Hematopoietic multipotent progenitor cell treated with erythropoietin and hydrocortisone succinate and interleukin-3 and kit ligand, for 4 days (in vitro differentiated cells): ENCODE results near the gene AKT2.
"Not testable (repeated sequence)": the region's sequence is repeated elsewhere in the genome, so short reads cannot be mapped to it uniquely, and the experiment has no call there.

Source experiments
- DNase-seq: peaks from one replicate; pipeline ENCODE4 v3.0.0-alpha.2; 2015

The AKT2 gene

GRCh38 chr19:40284501-40285352 lies at the start of gene AKT2:
AKT2 (minus strand) TSS chr19:40285345; CDS start chr19:40265267, 20,078 bp downstream.
- DNase-seq = peak; percentile 68

DNA sequence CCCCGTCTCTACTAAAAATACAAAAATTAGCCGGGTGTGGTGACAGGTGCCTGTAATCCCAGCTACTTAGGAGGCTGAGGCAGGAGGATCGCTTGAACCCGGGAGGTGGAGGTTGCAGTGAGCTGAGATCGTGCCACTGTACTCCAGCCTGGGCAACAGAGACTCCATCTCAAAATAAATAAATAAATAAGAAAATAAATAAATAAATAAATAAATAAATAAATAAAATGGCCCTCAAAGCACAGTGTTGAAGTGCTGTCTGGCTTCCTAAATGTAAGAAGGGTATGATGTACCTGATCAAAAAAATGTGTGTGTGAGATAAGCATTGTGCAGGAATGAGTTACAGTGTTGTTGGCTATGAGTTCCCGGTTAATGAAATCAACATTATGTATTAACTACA lies 47.9 kb upstream of the AKT2 start:
- DNase-seq = not testable (repeated sequence)

- no peak for DNase-seq
Measured at GRCh38 chr19:40332669-40333068, 47.5 kb upstream of the AKT2 start.

DNA sequence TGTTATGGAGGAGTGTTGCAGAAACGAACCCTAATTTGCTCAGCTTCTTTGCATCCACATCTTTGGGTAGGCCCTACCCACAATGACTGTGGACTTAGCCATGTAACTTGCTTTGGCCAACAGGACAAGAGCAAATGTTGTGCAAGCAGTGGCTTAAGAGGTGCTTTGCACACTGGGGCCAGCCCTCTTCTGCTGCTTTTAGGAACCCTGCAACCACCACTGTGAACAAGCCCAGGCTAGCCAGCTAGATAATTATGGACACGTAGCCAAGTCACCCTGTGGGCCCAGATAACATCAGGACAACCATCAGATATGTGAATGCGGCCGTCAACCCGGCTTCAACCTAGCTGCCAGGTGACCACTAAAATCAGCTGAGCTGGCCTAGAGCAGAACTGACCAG lies 45.9 kb upstream of the AKT2 start:
- peak; percentile 62 for DNase-seq

DNA sequence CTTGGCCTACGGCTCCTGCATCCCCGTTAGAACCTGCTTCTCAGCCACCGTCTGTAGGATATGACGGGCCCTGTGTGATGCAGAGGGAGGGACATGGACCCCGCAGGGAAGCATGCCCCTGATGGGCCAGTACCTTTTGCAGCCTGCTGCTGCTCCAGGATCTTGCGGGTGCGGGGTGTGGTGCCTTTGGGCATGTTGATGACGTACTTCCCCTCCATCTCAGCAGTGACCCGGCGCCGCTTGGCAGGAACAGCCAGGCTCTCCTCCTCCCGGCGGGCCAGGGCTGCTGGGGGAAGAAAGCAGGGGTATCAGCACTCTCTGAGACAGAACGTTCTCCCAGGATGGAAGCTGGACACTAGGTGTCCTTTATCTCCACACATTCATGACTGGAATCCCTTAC lies 41.1 kb upstream of the AKT2 start:
- no peak for DNase-seq

DNA sequence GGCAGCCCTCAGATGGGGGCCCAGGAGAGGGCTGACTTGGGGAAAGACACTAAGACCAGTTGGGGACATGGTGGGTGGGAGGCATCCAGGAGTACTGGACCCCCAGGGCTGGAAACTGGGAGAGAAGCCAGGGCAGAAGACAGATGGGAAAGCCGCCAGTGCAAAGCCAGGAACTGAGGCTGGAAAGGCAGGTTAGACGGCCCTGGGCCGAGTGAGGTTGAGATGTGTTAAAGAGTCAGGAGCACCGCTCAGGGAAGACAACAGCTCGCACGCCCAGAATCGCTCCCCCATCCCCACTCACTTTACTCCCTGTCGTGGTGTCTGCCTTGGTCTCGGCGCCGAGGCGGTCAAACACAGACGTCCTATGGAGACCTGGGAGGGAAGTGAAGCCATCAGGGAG lies 38.6 kb upstream of the AKT2 start:
- DNase-seq = no peak

DNA sequence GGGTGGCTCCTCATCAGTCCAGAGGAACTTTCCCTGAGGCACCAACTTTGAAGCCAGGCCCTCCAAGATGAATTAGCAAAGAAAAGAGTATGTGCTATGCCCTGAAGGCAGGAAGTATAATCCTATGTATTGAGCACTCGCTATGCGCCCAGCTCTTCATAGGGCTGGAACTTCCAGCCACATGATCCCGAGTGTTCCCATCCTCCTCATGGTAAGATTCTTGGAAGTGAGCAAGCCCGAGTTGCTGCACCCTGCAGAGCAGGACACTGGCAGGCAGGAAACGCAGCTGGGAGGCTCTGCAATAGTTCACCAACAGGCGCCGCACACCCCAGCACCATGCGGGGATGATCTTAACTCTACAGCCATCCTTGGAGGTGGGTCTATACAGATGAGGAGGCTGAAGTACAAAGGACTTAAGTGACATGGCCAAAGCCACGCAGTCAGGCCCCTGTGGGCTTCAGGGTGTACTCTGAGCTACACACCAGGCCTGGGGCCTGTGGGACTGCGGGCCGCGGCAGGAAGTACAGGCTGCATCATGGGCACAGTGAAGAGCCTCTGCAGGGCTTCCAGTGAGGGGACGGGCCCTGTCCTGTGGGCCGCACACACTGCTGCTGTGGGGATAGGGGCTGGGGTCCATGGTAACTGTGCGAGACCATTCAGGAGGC lies 37.9 kb upstream of the AKT2 start:
- no peak for DNase-seq

DNA sequence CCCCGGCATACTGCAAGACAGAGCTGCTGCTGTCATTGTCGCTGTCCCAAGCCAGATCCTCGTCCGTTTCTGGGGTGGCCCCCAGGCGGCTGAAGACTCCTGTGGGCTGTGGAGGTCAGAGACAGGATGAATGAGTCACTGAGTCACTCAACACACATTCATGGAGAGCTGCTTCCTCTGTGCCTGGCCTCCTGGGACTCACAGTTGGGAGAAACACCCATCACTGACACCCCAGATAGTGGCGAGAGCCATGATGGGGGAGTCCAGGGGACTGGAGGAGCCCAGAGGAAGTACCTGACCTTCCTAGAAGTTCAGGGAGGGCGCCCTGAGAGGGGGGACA lies 37.1 kb upstream of the AKT2 start:
- DNase-seq = no peak

- no peak for DNase-seq
Measured at GRCh38 chr19:40321566-40322270, 36.6 kb upstream of the AKT2 start.

DNA sequence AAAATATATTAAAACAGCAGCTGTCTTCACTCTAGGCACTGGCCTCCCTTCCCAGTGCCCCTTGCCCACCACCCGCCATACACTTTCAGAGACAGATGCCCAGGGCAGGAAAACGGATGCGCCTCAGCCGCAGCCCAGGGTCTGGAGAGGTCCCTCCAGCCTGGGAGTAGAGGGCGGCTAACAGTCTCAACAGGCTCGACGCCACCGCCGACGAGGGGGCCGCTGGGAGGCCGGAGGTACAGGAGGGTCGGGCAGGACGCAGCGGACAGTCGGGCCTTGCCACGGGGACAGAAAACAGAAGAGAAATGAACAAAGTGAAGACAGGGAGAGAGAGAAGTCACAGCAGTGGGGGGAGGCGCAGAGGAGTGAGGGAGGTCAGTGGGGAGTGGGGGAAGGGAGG lies 35.9 kb upstream of the AKT2 start:
- DNase-seq = no peak

DNA sequence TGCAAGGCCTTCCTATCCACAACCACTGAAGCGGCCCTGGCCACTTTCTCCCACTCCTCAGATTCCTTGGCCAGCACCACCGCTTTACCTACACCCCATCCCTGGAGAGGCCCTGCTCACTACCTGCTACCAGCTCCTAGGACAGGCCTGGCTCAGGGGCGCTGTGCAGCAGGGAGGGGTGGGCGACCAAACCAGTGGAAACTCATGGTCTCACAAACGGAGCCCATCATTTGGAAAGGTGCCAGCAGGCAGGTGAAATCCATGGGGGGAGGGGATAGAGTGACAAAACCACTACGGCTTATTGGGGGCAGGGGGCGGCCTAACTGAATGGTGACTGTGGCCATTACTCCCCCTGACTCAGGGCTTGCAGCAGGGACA lies 35.4 kb upstream of the AKT2 start:
- no peak for DNase-seq

- DNase-seq = no peak
Measured at GRCh38 chr19:40317338-40317737, 32.2 kb upstream of the AKT2 start.

GRCh38 chr19:40315812-40316470 lies 30.8 kb upstream of the AKT2 start:
- DNase-seq = no peak

DNA sequence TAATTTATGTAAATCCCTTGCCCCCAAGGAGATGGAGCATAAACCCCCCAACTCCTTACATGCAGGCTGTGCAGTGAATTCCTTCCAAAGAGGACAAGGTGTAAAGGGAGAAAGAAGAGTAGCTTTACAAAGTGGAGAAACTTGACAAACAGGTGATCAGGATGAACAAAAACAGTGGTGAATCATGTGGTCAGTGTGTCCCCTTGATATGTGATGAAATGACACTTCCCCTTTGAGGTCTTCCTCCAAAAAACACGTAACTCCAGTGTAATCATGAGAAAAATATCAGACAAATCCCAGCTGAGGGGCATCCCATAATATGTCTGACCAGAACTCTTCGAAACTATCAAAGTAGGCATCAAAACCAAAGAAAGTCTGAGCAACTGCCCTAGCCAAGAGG lies 29.5 kb upstream of the AKT2 start:
- DNase-seq = peak; percentile 64

DNA sequence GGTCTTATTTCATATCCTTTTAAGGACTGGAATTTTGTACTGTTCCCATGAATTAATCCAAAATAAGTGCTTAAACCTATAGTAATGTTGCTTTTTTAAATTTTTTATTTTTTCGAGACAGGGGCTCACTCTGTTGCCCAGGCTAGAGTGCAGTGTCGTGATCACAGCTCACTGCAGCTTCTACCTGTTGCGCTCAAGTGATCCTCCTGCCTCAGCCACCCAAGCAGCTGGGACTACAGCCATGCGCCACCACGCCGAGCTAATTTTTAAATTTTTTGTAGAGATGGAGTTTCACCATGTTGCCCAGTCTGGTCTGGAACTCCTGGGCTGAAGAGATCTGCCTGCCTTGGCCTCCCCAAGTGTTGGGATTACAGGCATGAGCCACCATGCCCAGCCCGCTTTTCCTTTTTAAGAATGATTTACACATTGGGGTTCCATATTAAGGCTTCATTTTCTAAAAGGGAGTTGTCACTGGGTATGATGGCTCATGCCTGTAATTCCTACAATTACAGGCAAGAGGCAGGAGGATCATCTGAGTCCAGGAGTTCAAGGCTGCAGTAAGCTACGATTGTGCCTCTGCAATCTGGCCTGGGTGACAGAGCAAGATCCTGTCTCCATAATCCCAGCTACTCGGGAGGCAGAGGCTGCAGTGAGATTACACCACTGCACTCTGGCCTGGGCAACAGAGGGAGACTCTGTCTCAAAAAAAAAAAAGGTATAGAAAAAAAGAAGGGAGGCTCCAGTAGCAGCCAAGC lies 28.3 kb upstream of the AKT2 start:
- DNase-seq = no peak

DNA sequence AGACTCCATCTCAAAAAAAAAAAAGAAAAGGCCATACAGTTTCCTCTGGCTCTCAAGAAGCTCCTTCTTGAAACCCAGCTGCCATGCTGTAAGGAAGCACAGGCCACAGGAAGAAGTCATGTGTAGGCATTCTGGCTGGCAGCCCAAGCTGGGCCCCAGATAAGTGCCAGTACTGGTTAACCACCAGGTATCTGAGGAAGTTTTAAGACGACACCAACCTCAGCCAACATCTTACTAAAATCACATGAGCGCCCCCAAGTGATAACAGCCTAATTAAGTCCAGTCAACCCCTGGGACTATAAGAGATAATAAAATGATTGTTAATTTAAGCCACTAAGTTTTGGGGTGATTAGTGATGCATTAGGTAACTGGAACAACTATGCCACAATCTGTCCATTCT lies 27.4 kb upstream of the AKT2 start:
- DNase-seq = peak; percentile 76

- no peak for DNase-seq
Measured at GRCh38 chr19:40309666-40310065, 24.5 kb upstream of the AKT2 start.

GRCh38 chr19:40305403-40305802 lies 20.3 kb upstream of the AKT2 start:
- DNase-seq = peak; percentile 95

DNA sequence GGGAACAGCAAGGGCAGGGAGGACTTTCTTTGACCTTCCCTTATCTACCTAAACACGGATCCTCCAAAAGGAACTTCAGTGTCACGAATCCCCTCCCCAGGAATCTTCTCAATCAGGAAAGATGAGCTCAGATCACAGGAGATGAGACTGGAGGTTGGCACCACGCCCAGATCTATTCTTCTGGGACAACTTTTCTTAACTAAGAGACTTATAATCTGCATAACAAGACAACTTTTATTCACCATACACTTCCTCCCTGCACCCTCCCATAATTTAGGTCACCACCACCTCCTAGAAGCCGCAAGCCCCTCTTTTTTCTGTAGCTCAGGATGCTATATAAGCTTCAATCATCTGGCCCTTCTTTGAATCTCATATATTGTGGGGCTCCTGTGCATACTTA lies 19.2 kb upstream of the AKT2 start:
- DNase-seq = no peak

DNA sequence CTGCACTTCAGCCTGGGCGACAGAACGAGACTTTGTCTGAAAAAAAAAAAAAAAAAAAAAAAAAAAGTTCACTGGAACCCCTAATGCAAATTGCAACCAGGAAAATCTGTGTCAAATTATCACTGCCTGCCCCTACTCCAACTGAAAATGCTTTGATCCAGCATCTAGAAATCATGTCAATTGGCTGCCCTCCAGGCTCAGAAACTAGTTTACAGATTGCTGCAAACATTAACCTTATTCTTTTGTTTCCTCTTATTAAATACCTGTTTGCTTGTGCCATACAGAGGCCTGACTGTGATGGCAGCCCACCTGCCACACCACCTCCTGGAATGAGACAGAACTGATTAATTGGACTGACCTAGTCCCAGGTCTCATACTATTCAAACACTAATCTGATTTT lies 18.6 kb upstream of the AKT2 start:
- no peak for DNase-seq

GRCh38 chr19:40302224-40303011 lies 17.3 kb upstream of the AKT2 start:
- DNase-seq = no peak

- DNase-seq = no peak
Measured at GRCh38 chr19:40300668-40301067, 15.5 kb upstream of the AKT2 start.
